ENCODE data around the gene EFNA5. TPM values are rescaled to one million over a fixed set of nuclear protein-coding genes. Genes with fewer than 3 reads are reported as not detected.

EFNA5 gene
- total RNA-seq, 1 experiment from 2014 or later: 216 TPM

DNA sequence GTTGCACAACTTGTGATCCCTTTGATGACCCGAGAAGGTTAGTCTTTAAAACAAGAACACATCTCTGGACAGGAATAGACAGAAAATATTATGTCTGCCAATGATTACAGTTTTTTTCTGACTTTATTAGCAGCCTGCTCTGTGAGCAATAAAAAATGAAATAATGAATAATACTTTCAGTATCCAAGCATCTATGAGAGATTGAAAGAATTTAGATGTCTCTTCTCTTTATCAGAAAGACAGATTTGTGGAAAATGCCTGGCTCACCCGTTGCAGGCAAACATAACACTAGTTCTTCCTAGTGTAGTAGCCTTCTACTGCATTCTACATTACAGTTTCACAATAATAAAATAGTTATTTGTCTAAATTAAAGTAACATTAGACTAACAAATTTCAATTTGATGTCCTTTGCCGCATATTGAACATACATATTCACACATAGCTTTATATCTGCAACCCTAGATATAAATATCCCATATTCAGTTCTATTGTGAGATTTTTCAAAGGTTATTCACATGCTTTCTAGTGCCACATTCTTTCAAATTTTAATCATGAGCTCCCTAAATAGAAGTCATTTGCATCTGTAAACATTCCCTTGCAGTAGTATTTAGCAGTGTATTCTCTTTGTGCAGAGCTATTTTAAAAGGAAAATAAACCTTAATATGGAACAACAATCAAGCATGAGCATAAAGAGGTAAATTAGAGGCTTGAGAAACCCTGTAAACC lies 267.3 kb downstream of the EFNA5 start:
- Mint-ChIP-seq H3K36me3 (ENCODE audit: insufficient read depth, unreplicated experiment) (peaks cover 11% of the 10 kb centered on the region), H3K9me3 (ENCODE audit: low read depth, unreplicated experiment) (no peaks in the 10 kb centered on the region), H3K27me3 (ENCODE audit: unreplicated experiment) (no peaks in the 10 kb centered on the region), H3K4me1 (ENCODE audit: low read depth, unreplicated experiment) (peaks cover 73% of the 10 kb centered on the region), H3K27ac (ENCODE audit: unreplicated experiment) (no peak overlapping the region), H3K4me3 (ENCODE audit: low read depth, unreplicated experiment) (no peak overlapping the region)
- TF ChIP-seq, protein P1, sequence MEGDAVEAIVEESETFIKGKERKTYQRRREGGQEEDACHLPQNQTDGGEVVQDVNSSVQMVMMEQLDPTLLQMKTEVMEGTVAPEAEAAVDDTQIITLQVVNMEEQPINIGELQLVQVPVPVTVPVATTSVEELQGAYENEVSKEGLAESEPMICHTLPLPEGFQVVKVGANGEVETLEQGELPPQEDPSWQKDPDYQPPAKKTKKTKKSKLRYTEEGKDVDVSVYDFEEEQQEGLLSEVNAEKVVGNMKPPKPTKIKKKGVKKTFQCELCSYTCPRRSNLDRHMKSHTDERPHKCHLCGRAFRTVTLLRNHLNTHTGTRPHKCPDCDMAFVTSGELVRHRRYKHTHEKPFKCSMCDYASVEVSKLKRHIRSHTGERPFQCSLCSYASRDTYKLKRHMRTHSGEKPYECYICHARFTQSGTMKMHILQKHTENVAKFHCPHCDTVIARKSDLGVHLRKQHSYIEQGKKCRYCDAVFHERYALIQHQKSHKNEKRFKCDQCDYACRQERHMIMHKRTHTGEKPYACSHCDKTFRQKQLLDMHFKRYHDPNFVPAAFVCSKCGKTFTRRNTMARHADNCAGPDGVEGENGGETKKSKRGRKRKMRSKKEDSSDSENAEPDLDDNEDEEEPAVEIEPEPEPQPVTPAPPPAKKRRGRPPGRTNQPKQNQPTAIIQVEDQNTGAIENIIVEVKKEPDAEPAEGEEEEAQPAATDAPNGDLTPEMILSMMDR (IDR thresholded peaks at IDR 0.05; ENCODE audit: unreplicated experiment): no peak
- DNase-seq: no peak
- intact Hi-C loops (cut with micrococcal nuclease; ENCODE audit: unreplicated experiment): no loop called here
- CTCF ChIA-PET: interaction anchor here (0.5 to 1.4 kb wide), 5 partner anchors 12 to 1042 kb away, joined by 3 to 6 read pairs (median 4); no protein-coding TSS in a partner anchor
- no TSS peak for BruUV-seq (replicated peaks)

DNA sequence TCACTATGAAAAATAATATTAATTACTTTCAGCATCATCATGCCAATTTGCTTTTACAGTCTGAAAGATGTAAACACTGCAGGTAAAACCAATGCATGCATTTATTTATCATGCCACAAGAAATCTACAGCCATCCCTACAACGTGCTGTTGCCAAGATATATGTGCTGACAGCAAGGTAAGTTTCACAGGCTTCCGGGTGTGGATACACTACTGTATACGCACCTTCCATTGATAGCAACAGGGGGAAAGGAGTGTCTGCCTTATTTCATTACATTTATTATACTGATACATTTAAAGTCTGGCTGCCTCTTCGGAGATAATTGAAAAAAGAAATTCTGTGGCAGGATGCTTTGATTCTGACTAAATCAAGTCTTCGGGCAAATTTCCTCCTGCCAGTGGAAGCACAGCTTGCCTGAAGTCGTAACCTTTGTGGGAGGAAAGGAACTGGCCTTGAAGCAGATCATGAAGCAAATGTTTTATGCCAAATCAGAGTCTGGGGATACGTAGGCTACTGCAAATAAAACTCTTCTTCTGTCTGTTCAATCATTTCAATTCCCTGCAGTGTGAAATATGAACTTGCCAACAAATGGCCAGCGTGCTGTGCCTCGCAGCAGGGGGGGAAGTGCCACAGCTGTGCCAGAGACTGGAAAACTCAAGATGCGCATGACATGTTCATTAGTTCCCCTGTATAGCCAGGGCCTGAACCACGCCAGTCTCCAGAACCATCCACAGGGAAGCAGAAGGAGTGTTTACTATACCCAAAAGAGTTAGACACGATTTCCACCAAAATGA lies 268.1 kb downstream of the EFNA5 start:
- TF ChIP-seq, protein P1 (IDR thresholded peaks at IDR 0.05; ENCODE audit: unreplicated experiment): no peak
- BruUV-seq (replicated peaks): no TSS peak
- CTCF ChIA-PET: interaction anchor here (0.5 kb wide), 1 partner anchor 1042 kb away, joined by 4 read pairs; no protein-coding TSS in a partner anchor
- H3K27ac Mint-ChIP-seq (ENCODE audit: unreplicated experiment): no peak overlapping the region
- H3K36me3 Mint-ChIP-seq (ENCODE audit: insufficient read depth, unreplicated experiment): peaks cover 17% of the 10 kb centered on the region
- no peak for DNase-seq
- H3K9me3 Mint-ChIP-seq (ENCODE audit: low read depth, unreplicated experiment): no peaks in the 10 kb centered on the region
- H3K27me3 Mint-ChIP-seq (ENCODE audit: unreplicated experiment): no peaks in the 10 kb centered on the region
- H3K4me1 Mint-ChIP-seq (ENCODE audit: low read depth, unreplicated experiment): peaks cover 73% of the 10 kb centered on the region
- H3K4me3 Mint-ChIP-seq (ENCODE audit: low read depth, unreplicated experiment): no peak overlapping the region
- intact Hi-C loops (cut with micrococcal nuclease; ENCODE audit: unreplicated experiment): no loop called here

DNA sequence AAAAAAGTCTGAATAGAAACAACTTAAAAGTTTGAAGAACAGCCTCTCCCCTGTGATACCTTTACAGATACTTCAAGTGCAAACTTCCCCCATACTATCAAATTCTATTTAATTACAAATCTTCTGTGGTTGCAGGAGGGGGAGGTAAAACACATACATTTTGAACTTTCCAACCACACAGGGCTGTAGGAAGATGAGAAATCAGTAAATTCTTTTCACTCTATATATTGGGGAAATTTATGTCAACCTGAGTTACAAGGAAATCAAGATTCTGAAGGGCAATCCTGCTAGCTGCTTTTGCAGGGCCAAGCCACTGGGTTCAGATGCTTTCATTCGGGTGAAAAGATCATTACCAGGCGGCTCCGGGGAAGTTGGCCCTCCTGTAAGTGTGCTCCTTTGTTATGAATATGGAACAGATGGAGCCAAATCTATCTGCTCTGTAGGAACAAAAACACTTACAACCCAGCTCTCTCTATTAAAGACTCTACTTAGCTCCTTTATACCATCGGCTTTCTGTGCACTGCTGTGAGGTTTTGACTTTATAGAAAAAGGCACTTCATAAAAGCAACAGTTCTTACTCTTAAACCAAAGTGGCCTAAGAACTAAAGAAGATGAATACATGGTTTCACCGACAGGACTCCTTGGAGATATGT lies 269.1 kb downstream of the EFNA5 start:
- peak overlapping the region; percentile 25 for H3K27ac Mint-ChIP-seq (ENCODE audit: unreplicated experiment)
- intact Hi-C loops (cut with micrococcal nuclease; ENCODE audit: unreplicated experiment): no loop called here
- CTCF ChIA-PET: no interaction called here
- TF ChIP-seq, protein P1 (IDR thresholded peaks at IDR 0.05; ENCODE audit: unreplicated experiment): no peak
- H3K4me3 Mint-ChIP-seq (ENCODE audit: low read depth, unreplicated experiment): no peak overlapping the region
- no peaks in the 10 kb centered on the region for H3K9me3 Mint-ChIP-seq (ENCODE audit: low read depth, unreplicated experiment)
- H3K27me3 Mint-ChIP-seq (ENCODE audit: unreplicated experiment): no peaks in the 10 kb centered on the region
- peaks cover 17% of the 10 kb centered on the region for H3K36me3 Mint-ChIP-seq (ENCODE audit: insufficient read depth, unreplicated experiment)
- BruUV-seq (replicated peaks): no TSS peak
- peaks cover 68% of the 10 kb centered on the region for H3K4me1 Mint-ChIP-seq (ENCODE audit: low read depth, unreplicated experiment)
- no peak for DNase-seq

GRCh38 chr5:107400328-107400727 lies 270.4 kb downstream of the EFNA5 start:
- Mint-ChIP-seq H3K9me3 (ENCODE audit: low read depth, unreplicated experiment) (no peaks in the 10 kb centered on the region), H3K4me3 (ENCODE audit: low read depth, unreplicated experiment) (no peak overlapping the region), H3K27ac (ENCODE audit: unreplicated experiment) (no peak overlapping the region), H3K27me3 (ENCODE audit: unreplicated experiment) (no peaks in the 10 kb centered on the region), H3K36me3 (ENCODE audit: insufficient read depth, unreplicated experiment) (peaks cover 12% of the 10 kb centered on the region), H3K4me1 (ENCODE audit: low read depth, unreplicated experiment) (peaks cover 71% of the 10 kb centered on the region)
- intact Hi-C loops (cut with micrococcal nuclease; ENCODE audit: unreplicated experiment): no loop called here
- no TSS peak for BruUV-seq (replicated peaks)
- CTCF ChIA-PET: no interaction called here
- TF ChIP-seq, protein P1 (IDR thresholded peaks at IDR 0.05; ENCODE audit: unreplicated experiment): no peak
- no peak for DNase-seq

All from Calu3 (cell line).